Measurements from ENCODE around the gene NANOS3.

The NANOS3 gene

GRCh38 chr19:13859361-13859880 is 17.5 kb upstream of the NANOS3 start:
- no peak for DNase-seq (ENCODE audit: low read depth)
- no peak overlapping the region for H3K4me3 ChIP-seq (ENCODE audit: low read depth, low read length)
- in situ Hi-C loops (cut with HindIII; ENCODE audit: low sequenced_read_pairs) = no loop called here
- TF ChIP-seq CTCF (IDR thresholded peaks at IDR 0.05; ENCODE audit: low read depth, low read length, missing control alignments) = no peak

GRCh38 chr19:13860679-13861391 is 16.1 kb upstream of the NANOS3 start:
- no peak overlapping the region for H3K4me3 ChIP-seq (ENCODE audit: low read depth, low read length)
- in situ Hi-C loops (cut with HindIII; ENCODE audit: low sequenced_read_pairs) = no loop called here
- TF ChIP-seq CTCF (IDR thresholded peaks at IDR 0.05; ENCODE audit: low read depth, low read length, missing control alignments) = no peak
- no peak for DNase-seq (ENCODE audit: low read depth)

GRCh38 chr19:13861392-13861713 is 15.6 kb upstream of the NANOS3 start:
- DNase-seq (ENCODE audit: low read depth) = no peak
- no peak overlapping the region for H3K4me3 ChIP-seq (ENCODE audit: low read depth, low read length)
- TF ChIP-seq CTCF (IDR thresholded peaks at IDR 0.05; ENCODE audit: low read depth, low read length, missing control alignments) = no peak
- in situ Hi-C loops (cut with HindIII; ENCODE audit: low sequenced_read_pairs) = no loop called here

- in situ Hi-C loops (cut with HindIII; ENCODE audit: low sequenced_read_pairs) = no loop called here
- peak; percentile 89 for TF ChIP-seq CTCF (IDR thresholded peaks at IDR 0.05; ENCODE audit: low read depth, low read length, missing control alignments)
- H3K4me3 ChIP-seq (ENCODE audit: low read depth, low read length) = peak overlapping the region; percentile 23
- no peak for DNase-seq (ENCODE audit: low read depth)
Observed at GRCh38 chr19:13861714-13862531, 15.0 kb upstream of the NANOS3 start.

- no peak overlapping the region for H3K4me3 ChIP-seq (ENCODE audit: low read depth, low read length)
- in situ Hi-C loops (cut with HindIII; ENCODE audit: low sequenced_read_pairs) = no loop called here
- no peak for TF ChIP-seq CTCF (IDR thresholded peaks at IDR 0.05; ENCODE audit: low read depth, low read length, missing control alignments)
- no peak for DNase-seq (ENCODE audit: low read depth)
Observed at GRCh38 chr19:13864046-13864666, 12.8 kb upstream of the NANOS3 start.

- in situ Hi-C loops (cut with HindIII; ENCODE audit: low sequenced_read_pairs) = no loop called here
- H3K4me3 ChIP-seq (ENCODE audit: low read depth, low read length) = peak overlapping the region; percentile 48
- no peak for DNase-seq (ENCODE audit: low read depth)
- TF ChIP-seq CTCF (IDR thresholded peaks at IDR 0.05; ENCODE audit: low read depth, low read length, missing control alignments) = no peak
Observed at GRCh38 chr19:13864667-13865570, 12.0 kb upstream of the NANOS3 start.

All from astrocyte of the cerebellum (primary cell).